ENCODE results near the gene DGCR6. TPM values are rescaled to one million over a fixed set of nuclear protein-coding genes. Genes with fewer than 3 reads are reported as not detected.
"Not testable (repeated sequence)": the region's sequence is repeated elsewhere in the genome, so short reads cannot be mapped to it uniquely, and the experiment has no call there.

DGCR6 gene
- polyA plus RNA-seq, 4 donors, result 1.4 to 7.3 (median 2.6) TPM

- H3K27me3 ChIP-seq (ENCODE audit: control insufficient read depth in 3 of 3, insufficient read depth in 3 of 3, low read length in 3 of 3), result no peaks in the 10 kb centered on the region
- H3K4me3 ChIP-seq (ENCODE audit: low read depth in 1 of 3, low read length in 3 of 3), result no peak within 1 kb of the TSS
- H3K4me1 ChIP-seq (ENCODE audit: control insufficient read depth in 3 of 3, insufficient read depth in 2 of 3, low read depth in 1 of 3, low read length in 2 of 3), result no peaks in the 10 kb centered on the region
- no peaks in the 10 kb centered on the region for H3K36me3 ChIP-seq (ENCODE audit: control insufficient read depth in 3 of 3, insufficient read depth in 2 of 3, low read depth in 1 of 3, low read length in 3 of 3)
- H3K9me3 ChIP-seq (ENCODE audit: control insufficient read depth in 2 of 2, insufficient read depth in 1 of 2, low read depth in 1 of 2, low read length in 1 of 2), result no peaks in the 10 kb centered on the region
- H3K27ac ChIP-seq (ENCODE audit: low read depth in 1 of 3, low read length in 2 of 3), result no peak within 1 kb of the TSS
- FAIRE-seq (no peak), DNase-seq (no peak)
- WGBS, 3 donors, result no CpG with 5 or more reads among the region's 67 CpGs
Measured at GRCh38 chr22:18935889-18936529, 29.9 kb downstream of the DGCR6 start, which contains the start of gene PRODH. Gene PRODH (minus strand): TSS chr22:18936293. CDS start chr22:18936287, 6 bp downstream.

GRCh38 chr22:18938691-18939090, 32.6 kb downstream of the DGCR6 start:
- H3K27me3 ChIP-seq (ENCODE audit: control insufficient read depth in 3 of 3, insufficient read depth in 3 of 3, low read length in 3 of 3); H3K9me3 ChIP-seq (ENCODE audit: control insufficient read depth in 2 of 2, insufficient read depth in 1 of 2, low read depth in 1 of 2, low read length in 1 of 2); DNase-seq; H3K4me1 ChIP-seq (ENCODE audit: control insufficient read depth in 3 of 3, insufficient read depth in 2 of 3, low read depth in 1 of 3, low read length in 2 of 3); FAIRE-seq; H3K36me3 ChIP-seq (ENCODE audit: control insufficient read depth in 3 of 3, insufficient read depth in 2 of 3, low read depth in 1 of 3, low read length in 3 of 3); H3K4me3 ChIP-seq (ENCODE audit: low read depth in 1 of 3, low read length in 3 of 3); H3K27ac ChIP-seq (ENCODE audit: low read depth in 1 of 3, low read length in 2 of 3): not testable (repeated sequence)
- WGBS, 3 donors, result 10 to 26% methylated on average over 2 to 5 of the region's 8 CpGs; no CpG with 5 or more reads in 1 of the 3 donors

- WGBS, 3 donors, result 55 to 92% (median 85%) methylated on average over 2 to 3 of the region's 9 CpGs
- DNase-seq, result not testable (repeated sequence)
Measured at GRCh38 chr22:18947105-18947504, 41.0 kb downstream of the DGCR6 start.

GRCh38 chr22:18947905-18948304, 41.8 kb downstream of the DGCR6 start:
- Histone ChIP-seq H3K9me3 (ENCODE audit: control insufficient read depth in 2 of 2, insufficient read depth in 1 of 2, low read depth in 1 of 2, low read length in 1 of 2) (no peaks in the 10 kb centered on the region), H3K4me1 (ENCODE audit: control insufficient read depth in 3 of 3, insufficient read depth in 2 of 3, low read depth in 1 of 3, low read length in 2 of 3) (no peaks in the 10 kb centered on the region), H3K4me3 (ENCODE audit: low read depth in 1 of 3, low read length in 3 of 3) (no peak overlapping the region), H3K27me3 (ENCODE audit: control insufficient read depth in 3 of 3, insufficient read depth in 3 of 3, low read length in 3 of 3) (no peaks in the 10 kb centered on the region), H3K27ac (ENCODE audit: low read depth in 1 of 3, low read length in 2 of 3) (no peak overlapping the region), H3K36me3 (ENCODE audit: control insufficient read depth in 3 of 3, insufficient read depth in 2 of 3, low read depth in 1 of 3, low read length in 3 of 3) (no peaks in the 10 kb centered on the region)
- DNase-seq (no peak), FAIRE-seq (no peak)
- WGBS, 3 donors, result 71 to 85% (median 75%) methylated on average over 11 to 12 of the region's 12 CpGs

More at GRCh38 chr22:18947105-18947504, 41.0 kb downstream of the DGCR6 start:
- not testable (repeated sequence) for H3K4me3 ChIP-seq (ENCODE audit: low read depth in 1 of 3, low read length in 3 of 3); FAIRE-seq; H3K27ac ChIP-seq (ENCODE audit: low read depth in 1 of 3, low read length in 2 of 3); H3K9me3 ChIP-seq (ENCODE audit: control insufficient read depth in 2 of 2, insufficient read depth in 1 of 2, low read depth in 1 of 2, low read length in 1 of 2); H3K27me3 ChIP-seq (ENCODE audit: control insufficient read depth in 3 of 3, insufficient read depth in 3 of 3, low read length in 3 of 3); H3K36me3 ChIP-seq (ENCODE audit: control insufficient read depth in 3 of 3, insufficient read depth in 2 of 3, low read depth in 1 of 3, low read length in 3 of 3); H3K4me1 ChIP-seq (ENCODE audit: control insufficient read depth in 3 of 3, insufficient read depth in 2 of 3, low read depth in 1 of 3, low read length in 2 of 3)

GRCh38 chr22:18950141-18950540, 44.0 kb downstream of the DGCR6 start:
- no peaks in the 10 kb centered on the region for H3K9me3 ChIP-seq (ENCODE audit: control insufficient read depth in 2 of 2, insufficient read depth in 1 of 2, low read depth in 1 of 2, low read length in 1 of 2)
- DNase-seq (no peak), FAIRE-seq (no peak)
- no peak overlapping the region for H3K27ac ChIP-seq (ENCODE audit: low read depth in 1 of 3, low read length in 2 of 3)
- H3K27me3 ChIP-seq (ENCODE audit: control insufficient read depth in 3 of 3, insufficient read depth in 3 of 3, low read length in 3 of 3), result no peaks in the 10 kb centered on the region
- H3K4me3 ChIP-seq (ENCODE audit: low read depth in 1 of 3, low read length in 3 of 3), result no peak overlapping the region
- no peaks in the 10 kb centered on the region for H3K36me3 ChIP-seq (ENCODE audit: control insufficient read depth in 3 of 3, insufficient read depth in 2 of 3, low read depth in 1 of 3, low read length in 3 of 3)
- WGBS, 3 donors, result 76 to 84% (median 77%) methylated on average over 5 of the region's 5 CpGs
- no peaks in the 10 kb centered on the region for H3K4me1 ChIP-seq (ENCODE audit: control insufficient read depth in 3 of 3, insufficient read depth in 2 of 3, low read depth in 1 of 3, low read length in 2 of 3)

- Histone ChIP-seq H3K9me3 (ENCODE audit: control insufficient read depth in 2 of 2, insufficient read depth in 1 of 2, low read depth in 1 of 2, low read length in 1 of 2) (no peaks in the 10 kb centered on the region), H3K4me1 (ENCODE audit: control insufficient read depth in 3 of 3, insufficient read depth in 2 of 3, low read depth in 1 of 3, low read length in 2 of 3) (no peaks in the 10 kb centered on the region), H3K4me3 (ENCODE audit: low read depth in 1 of 3, low read length in 3 of 3) (no peak overlapping the region), H3K27me3 (ENCODE audit: control insufficient read depth in 3 of 3, insufficient read depth in 3 of 3, low read length in 3 of 3) (no peaks in the 10 kb centered on the region), H3K36me3 (ENCODE audit: control insufficient read depth in 3 of 3, insufficient read depth in 2 of 3, low read depth in 1 of 3, low read length in 3 of 3) (no peaks in the 10 kb centered on the region), H3K27ac (ENCODE audit: low read depth in 1 of 3, low read length in 2 of 3) (no peak overlapping the region)
- DNase-seq (no peak), FAIRE-seq (no peak)
- 69 to 85% (median 72%) methylated on average over 5 to 6 of the region's 6 CpGs for WGBS, 3 donors
Measured at GRCh38 chr22:18952022-18952421, 45.9 kb downstream of the DGCR6 start.

GRCh38 chr22:18953128-18953527, 47.0 kb downstream of the DGCR6 start:
- not testable (repeated sequence) for H3K9me3 ChIP-seq (ENCODE audit: control insufficient read depth in 2 of 2, insufficient read depth in 1 of 2, low read depth in 1 of 2, low read length in 1 of 2); H3K27ac ChIP-seq (ENCODE audit: low read depth in 1 of 3, low read length in 2 of 3); DNase-seq; H3K4me1 ChIP-seq (ENCODE audit: control insufficient read depth in 3 of 3, insufficient read depth in 2 of 3, low read depth in 1 of 3, low read length in 2 of 3); FAIRE-seq; H3K27me3 ChIP-seq (ENCODE audit: control insufficient read depth in 3 of 3, insufficient read depth in 3 of 3, low read length in 3 of 3); H3K4me3 ChIP-seq (ENCODE audit: low read depth in 1 of 3, low read length in 3 of 3); H3K36me3 ChIP-seq (ENCODE audit: control insufficient read depth in 3 of 3, insufficient read depth in 2 of 3, low read depth in 1 of 3, low read length in 3 of 3)
- WGBS, 3 donors, result 32 to 59% (median 42%) methylated on average over 5 to 14 of the region's 14 CpGs

GRCh38 chr22:18954303-18954989, 48.3 kb downstream of the DGCR6 start:
- H3K4me1 ChIP-seq (ENCODE audit: control insufficient read depth in 3 of 3, insufficient read depth in 2 of 3, low read depth in 1 of 3, low read length in 2 of 3); H3K4me3 ChIP-seq (ENCODE audit: low read depth in 1 of 3, low read length in 3 of 3); FAIRE-seq; H3K27ac ChIP-seq (ENCODE audit: low read depth in 1 of 3, low read length in 2 of 3); H3K27me3 ChIP-seq (ENCODE audit: control insufficient read depth in 3 of 3, insufficient read depth in 3 of 3, low read length in 3 of 3); H3K36me3 ChIP-seq (ENCODE audit: control insufficient read depth in 3 of 3, insufficient read depth in 2 of 3, low read depth in 1 of 3, low read length in 3 of 3); H3K9me3 ChIP-seq (ENCODE audit: control insufficient read depth in 2 of 2, insufficient read depth in 1 of 2, low read depth in 1 of 2, low read length in 1 of 2): not testable (repeated sequence)
- 7 to 26% (median 10%) methylated on average over 11 to 14 of the region's 14 CpGs for WGBS, 3 donors
- peak; percentile 40 to 63 for DNase-seq
